Thymus (tissue), 11 donors: ENCODE measurements around the gene CMIP. TPM values are rescaled to one million over a fixed set of nuclear protein-coding genes. Genes with fewer than 3 reads are reported as not detected.

ENCODE experiments used
- DNase-seq, 9 donors: peaks; one replicate each; pipeline ENCODE4 v3.0.0-alpha.2; 2013; ENCODE audit warnings: low spot score in 9 of 9, low read depth in 6 of 9, missing footprints in 1 of 9
- H3K27ac ChIP-seq, 2 donors: one replicate each; pipeline ENCODE4 v1.5.1; 2013; ENCODE audit warnings: control low read depth in 1 of 2, low read depth in 1 of 2, low read length in 1 of 2, mild to moderate bottlenecking in 1 of 2, moderate library complexity in 1 of 2
- H3K27me3 ChIP-seq, 2 donors: one replicate each; pipeline ENCODE4 v1.5.1; 2013; ENCODE audit warnings: low read length in 1 of 2; ENCODE audit not compliant: control insufficient read depth in 2 of 2, insufficient read depth in 1 of 2
- H3K36me3 ChIP-seq, 2 donors: one replicate each; pipeline ENCODE4 v1.5.1; 2013; ENCODE audit warnings: low read length in 1 of 2, mild to moderate bottlenecking in 1 of 2, moderate library complexity in 1 of 2; ENCODE audit not compliant: control insufficient read depth in 2 of 2, insufficient read depth in 2 of 2
- H3K4me1 ChIP-seq, 2 donors: one replicate each; pipeline ENCODE4 v1.5.1; 2013; ENCODE audit warnings: low read length in 2 of 2; ENCODE audit not compliant: control insufficient read depth in 2 of 2, insufficient read depth in 2 of 2
- H3K4me3 ChIP-seq, 2 donors: one replicate each; pipeline ENCODE4 v1.5.1; 2013; ENCODE audit warnings: low read length in 2 of 2, control low read depth in 1 of 2, mild to moderate bottlenecking in 1 of 2
- H3K9me3 ChIP-seq, 2 donors: one replicate each; pipeline ENCODE4 v1.5.1; 2013; ENCODE audit warnings: low read length in 1 of 2, mild to moderate bottlenecking in 1 of 2; ENCODE audit not compliant: control insufficient read depth in 2 of 2, insufficient read depth in 1 of 2
- WGBS: extraction: QIAGEN DNeasy Blood & Tissue Kit; methylation state at CpG from one replicate; pipeline ENCODE4 v1.1.7; 2013; 5-methylcytosine and 5-hydroxymethylcytosine counted together
- polyA plus RNA-seq: library from polyadenylated mRNA; stranded (reverse); fragments of 200-250 nt; gene quantifications from one replicate; pipeline ENCODE4 v1.2.3, GENCODE V29; 2013
- total RNA-seq: library from RNA; stranded (reverse); fragments of 120-200 nt; gene quantifications from one replicate; pipeline ENCODE4 v1.2.4, GENCODE V29; 2013
- donor health status: healthy.

CMIP gene
- total and polyA plus RNA-seq, 2 donors = 5.2 to 19.4 TPM

- Histone ChIP-seq H3K36me3 (peaks cover 9 to 10% of the 10 kb centered on the region in 2 donors), H3K9me3 (no peaks in the 10 kb centered on the region), H3K27ac (no peak overlapping the region), H3K27me3 (no peaks in the 10 kb centered on the region), H3K4me3 (no peak overlapping the region), H3K4me1 (peaks cover 14 to 26% of the 10 kb centered on the region in 2 donors)
- no peak for DNase-seq
- WGBS = 97% methylated on average over 8 of the region's 8 CpGs
Observed at GRCh38 chr16:81639348-81639747, 194.7 kb downstream of the CMIP start.

DNA sequence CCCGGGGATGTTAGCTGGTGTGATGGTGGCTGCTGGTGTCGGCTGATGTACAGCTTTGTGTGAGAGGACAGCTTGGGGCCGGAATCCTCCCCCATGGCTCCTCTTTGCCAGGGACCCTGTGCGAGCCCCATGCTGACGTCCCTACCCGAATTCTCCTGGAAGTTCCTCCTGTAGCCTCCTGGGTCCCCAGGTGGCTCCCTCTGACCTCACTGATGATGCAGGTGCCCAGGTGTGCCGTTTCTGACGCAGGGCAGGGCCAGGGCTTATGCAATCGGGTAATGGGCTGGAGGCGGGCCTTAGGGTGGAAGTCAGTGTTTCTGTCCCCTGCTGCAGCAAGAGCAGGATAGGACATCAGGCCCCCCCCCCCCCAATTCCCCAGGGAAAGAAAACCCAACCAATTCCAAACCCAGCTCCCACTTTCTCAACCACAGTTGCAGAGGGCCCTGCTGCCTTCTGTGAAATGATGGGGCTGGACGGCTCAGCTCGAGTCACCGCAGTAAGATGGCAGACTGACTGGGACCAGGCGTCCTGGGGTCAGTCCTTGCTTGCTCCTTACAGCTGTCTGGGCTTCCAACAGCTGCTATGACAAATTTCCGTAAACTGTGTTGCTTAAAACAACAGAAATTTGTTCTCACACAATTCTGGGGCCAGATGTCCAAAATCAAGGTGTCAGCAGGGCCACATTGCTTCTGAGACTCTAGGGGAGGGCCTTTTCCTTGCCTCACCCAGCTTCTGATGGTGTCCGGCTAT is 195.5 kb downstream of the CMIP start:
- 90% methylated on average over 16 of the region's 16 CpGs for WGBS
- no peak for DNase-seq
- H3K27me3 ChIP-seq = no peaks in the 10 kb centered on the region
- H3K9me3 ChIP-seq = no peaks in the 10 kb centered on the region
- no peak overlapping the region for H3K4me3 ChIP-seq
- H3K27ac ChIP-seq = no peak overlapping the region
- H3K36me3 ChIP-seq = peaks cover 9 to 10% of the 10 kb centered on the region in 2 donors
- H3K4me1 ChIP-seq = peaks cover 8 to 18% of the 10 kb centered on the region in 2 donors

DNA sequence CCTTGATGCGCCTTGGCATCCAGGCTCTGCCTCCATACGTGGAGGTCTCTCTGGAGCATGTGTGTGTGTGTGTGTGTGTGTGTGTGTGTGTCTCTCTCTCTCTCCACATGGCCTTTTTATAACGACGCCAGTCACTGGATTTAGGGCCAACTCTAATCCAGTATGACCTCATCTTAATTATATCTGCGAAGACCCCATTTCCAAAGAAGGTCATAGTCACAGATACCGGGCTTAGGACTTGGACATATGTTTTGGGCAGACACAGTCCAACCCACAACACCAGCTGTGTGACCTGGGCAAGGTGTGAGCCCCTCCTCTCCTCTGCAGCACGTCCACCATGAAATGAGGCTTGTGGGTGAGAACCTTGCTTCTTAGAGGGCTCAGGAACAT is 196.1 kb downstream of the CMIP start:
- no peak overlapping the region for H3K4me3 ChIP-seq
- H3K36me3 ChIP-seq = peaks cover 9 to 10% of the 10 kb centered on the region in 2 donors
- H3K9me3 ChIP-seq = no peaks in the 10 kb centered on the region
- no peak for DNase-seq
- peaks cover 6 to 13% of the 10 kb centered on the region in 2 donors for H3K4me1 ChIP-seq
- no peak overlapping the region for H3K27ac ChIP-seq
- H3K27me3 ChIP-seq = no peaks in the 10 kb centered on the region
- 97% methylated on average over 7 of the region's 7 CpGs for WGBS

DNA sequence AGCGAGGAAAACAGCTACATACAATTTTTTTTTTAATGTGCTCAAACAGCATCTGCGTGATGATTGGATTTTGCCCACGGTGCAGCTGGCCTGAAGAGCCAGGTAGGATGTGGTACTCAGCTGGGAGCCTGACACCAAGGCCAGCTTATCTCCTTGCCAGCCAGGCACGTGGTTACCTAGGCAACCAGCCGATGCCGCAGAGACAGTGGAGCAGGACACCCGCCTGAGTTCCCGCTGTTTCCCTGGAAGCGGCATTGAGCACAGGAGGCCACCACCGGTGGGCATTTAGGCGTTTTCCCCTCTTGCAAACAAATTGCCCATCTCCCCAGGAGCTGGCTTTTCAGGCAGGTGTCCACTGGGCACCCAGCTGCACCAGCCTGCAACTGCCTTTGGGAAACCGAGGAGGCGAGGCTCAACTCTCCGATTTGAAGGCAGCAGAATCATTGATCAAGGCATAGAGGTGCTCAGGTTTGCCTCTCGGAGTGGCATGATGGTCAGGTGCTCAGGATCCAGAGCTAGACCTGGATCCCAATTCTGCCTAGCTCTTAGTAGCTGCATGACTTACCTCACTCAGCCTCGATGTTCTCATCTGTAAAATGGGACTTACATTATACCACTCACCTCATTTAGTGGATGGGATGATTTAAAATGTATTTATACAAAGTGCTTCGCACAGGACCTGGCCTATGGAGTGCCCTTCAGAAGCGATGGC is 196.9 kb downstream of the CMIP start:
- WGBS = 95% methylated on average over 18 of the region's 18 CpGs
- H3K27me3 ChIP-seq = no peaks in the 10 kb centered on the region
- no peak overlapping the region for H3K27ac ChIP-seq
- H3K9me3 ChIP-seq = no peaks in the 10 kb centered on the region
- peaks cover 9 to 10% of the 10 kb centered on the region in 2 donors for H3K36me3 ChIP-seq
- DNase-seq = no peak
- peaks cover 4 to 6% of the 10 kb centered on the region in 2 donors for H3K4me1 ChIP-seq
- H3K4me3 ChIP-seq = no peak overlapping the region

- Histone ChIP-seq H3K9me3 (no peaks in the 10 kb centered on the region), H3K4me1 (peaks cover 0 to 6% of the 10 kb centered on the region in 2 donors), H3K36me3 (peaks cover 9 to 10% of the 10 kb centered on the region in 2 donors), H3K4me3 (no peak overlapping the region), H3K27me3 (no peaks in the 10 kb centered on the region), H3K27ac (no peak overlapping the region)
- DNase-seq = no peak
- 99% methylated on average over 4 of the region's 4 CpGs for WGBS
Observed at GRCh38 chr16:81642107-81642436, 197.5 kb downstream of the CMIP start.

- no peak for DNase-seq
- Histone ChIP-seq H3K4me3 (no peak overlapping the region), H3K27me3 (no peaks in the 10 kb centered on the region), H3K36me3 (peaks cover 9 to 10% of the 10 kb centered on the region in 2 donors), H3K4me1 (peaks cover 0 to 6% of the 10 kb centered on the region in 2 donors), H3K9me3 (no peaks in the 10 kb centered on the region), H3K27ac (no peak overlapping the region)
- 88% methylated on average over 5 of the region's 5 CpGs for WGBS
Observed at GRCh38 chr16:81642943-81643342, 198.3 kb downstream of the CMIP start.

- H3K4me3 ChIP-seq = no peak overlapping the region
- no peak for DNase-seq
- H3K36me3 ChIP-seq = peaks cover 9 to 10% of the 10 kb centered on the region in 2 donors
- 93% methylated on average over 20 of the region's 20 CpGs for WGBS
- H3K9me3 ChIP-seq = no peaks in the 10 kb centered on the region
- H3K27ac ChIP-seq = no peak overlapping the region
- peaks cover 0 to 13% of the 10 kb centered on the region in 2 donors for H3K4me1 ChIP-seq
- H3K27me3 ChIP-seq = no peaks in the 10 kb centered on the region
Observed at GRCh38 chr16:81645266-81645694, 200.7 kb downstream of the CMIP start.

GRCh38 chr16:81645925-81646324 is 201.3 kb downstream of the CMIP start:
- H3K4me3 ChIP-seq = no peak overlapping the region
- H3K27ac ChIP-seq = no peak overlapping the region
- no peaks in the 10 kb centered on the region for H3K9me3 ChIP-seq
- H3K27me3 ChIP-seq = no peaks in the 10 kb centered on the region
- WGBS = 95% methylated on average over 4 of the region's 4 CpGs
- DNase-seq = no peak
- H3K36me3 ChIP-seq = peaks cover 9 to 10% of the 10 kb centered on the region in 2 donors
- H3K4me1 ChIP-seq = peaks cover 0 to 15% of the 10 kb centered on the region in 2 donors

GRCh38 chr16:81646561-81646960 is 202.0 kb downstream of the CMIP start:
- Histone ChIP-seq H3K36me3 (peaks cover 4 to 8% of the 10 kb centered on the region in 2 donors), H3K4me3 (no peak overlapping the region), H3K9me3 (no peaks in the 10 kb centered on the region), H3K27me3 (no peaks in the 10 kb centered on the region), H3K27ac (no peak overlapping the region), H3K4me1 (peaks cover 0 to 16% of the 10 kb centered on the region in 2 donors)
- 91% methylated on average over 1 of the region's 1 CpG for WGBS
- no peak for DNase-seq
